ENCODE measurements around the gene UMOD.

Gene UMOD

GRCh38 chr16:20364051-20364450 is 11.5 kb upstream of the UMOD start:
- DNase-seq (ENCODE audit: low read depth in 2 of 2): no peak

GRCh38 chr16:20363191-20363590 is 10.7 kb upstream of the UMOD start:
- no peak for DNase-seq (ENCODE audit: low read depth in 2 of 2)

- no peak for DNase-seq (ENCODE audit: low read depth in 2 of 2)
Observed at GRCh38 chr16:20359997-20360396, 7.5 kb upstream of the UMOD start.

GRCh38 chr16:20355114-20355782 is 2.7 kb upstream of the UMOD start:
- no peak for DNase-seq (ENCODE audit: low read depth in 2 of 2)

GRCh38 chr16:20353379-20353778 is 864 bp upstream of the UMOD start:
- no peak for DNase-seq (ENCODE audit: low read depth in 2 of 2)

- DNase-seq (ENCODE audit: low read depth in 2 of 2): no peak
Observed at GRCh38 chr16:20349615-20350014, 2.9 kb downstream of the UMOD start.

- DNase-seq (ENCODE audit: low read depth in 2 of 2): no peak
Observed at GRCh38 chr16:20348365-20349185, 3.9 kb downstream of the UMOD start.

- no peak for DNase-seq (ENCODE audit: low read depth in 2 of 2)
Observed at GRCh38 chr16:20347666-20348364, 4.7 kb downstream of the UMOD start.

- no peak for DNase-seq (ENCODE audit: low read depth in 2 of 2)
Observed at GRCh38 chr16:20344611-20345010, 7.9 kb downstream of the UMOD start.

- DNase-seq (ENCODE audit: low read depth in 2 of 2): no peak
Observed at GRCh38 chr16:20339744-20340143, 12.8 kb downstream of the UMOD start.

GRCh38 chr16:20336955-20337354 is 15.6 kb downstream of the UMOD start:
- DNase-seq (ENCODE audit: low read depth in 2 of 2): no peak

- DNase-seq (ENCODE audit: low read depth in 2 of 2): no peak
Observed at GRCh38 chr16:20334396-20334795, 18.1 kb downstream of the UMOD start.

- DNase-seq (ENCODE audit: low read depth in 2 of 2): no peak
Observed at GRCh38 chr16:20333120-20333519, 19.4 kb downstream of the UMOD start.

- DNase-seq (ENCODE audit: low read depth in 2 of 2): no peak
Observed at GRCh38 chr16:20332411-20332810, 20.1 kb downstream of the UMOD start.

- no peak for DNase-seq (ENCODE audit: low read depth in 2 of 2)
Observed at GRCh38 chr16:20331635-20332034, 20.9 kb downstream of the UMOD start.

- DNase-seq (ENCODE audit: low read depth in 2 of 2): no peak
Observed at GRCh38 chr16:20329392-20330138, 22.9 kb downstream of the UMOD start.

- no peak for DNase-seq (ENCODE audit: low read depth in 2 of 2)
Observed at GRCh38 chr16:20327444-20328041, 25.0 kb downstream of the UMOD start, which contains the start of gene GP2. Gene GP2 (minus strand): TSS chr16:20327513. CDS start chr16:20326431, 1,082 bp downstream.

- no peak for DNase-seq (ENCODE audit: low read depth in 2 of 2)
Observed at GRCh38 chr16:20326321-20326720, 26.2 kb downstream of the UMOD start.

GRCh38 chr16:20325005-20325404 is 27.5 kb downstream of the UMOD start:
- no peak for DNase-seq (ENCODE audit: low read depth in 2 of 2)

GRCh38 chr16:20323591-20324117 is 28.9 kb downstream of the UMOD start:
- no peak for DNase-seq (ENCODE audit: low read depth in 2 of 2)

GRCh38 chr16:20322696-20323095 is 29.8 kb downstream of the UMOD start:
- DNase-seq (ENCODE audit: low read depth in 2 of 2): no peak

All from stimulated activated CD8-positive, alpha-beta memory T cell treated with anti-CD3 and anti-CD28 coated beads, Interleukin-2, amount 100 ng/mL, for 48 hours (primary cell).